Liver (tissue), 3 donors: Measurements from ENCODE around the gene DOCK2.

ENCODE experiments used
- JUND ChIP-seq, 2 donors: IDR thresholded peaks; 2 replicates each; pipeline ENCODE4 v1.6.1; 2016; ENCODE audit warnings: antibody characterized with exemption in 2 of 2
- TAF1 ChIP-seq: conservative IDR thresholded peaks from 2 replicates; pipeline ENCODE4 v1.6.1; 2016; ENCODE audit warnings: antibody characterized with exemption, mild to moderate bottlenecking
- TF ChIP-seq, protein P1 (sequence below): IDR thresholded peaks from 2 replicates; pipeline ENCODE4 v1.6.1; 2016; ENCODE audit warnings: antibody characterized with exemption
- TF ChIP-seq, protein P2 (sequence below): fragments of 150-350 bp; IDR thresholded peaks from 2 replicates; pipeline ENCODE4 v1.5.1; 2017; ENCODE audit warnings: improper control_type of control experiment, low read depth, low read length; ENCODE audit not compliant: missing input control
- donor health status: healthy.
- donor health status: healthy.

DNA sequence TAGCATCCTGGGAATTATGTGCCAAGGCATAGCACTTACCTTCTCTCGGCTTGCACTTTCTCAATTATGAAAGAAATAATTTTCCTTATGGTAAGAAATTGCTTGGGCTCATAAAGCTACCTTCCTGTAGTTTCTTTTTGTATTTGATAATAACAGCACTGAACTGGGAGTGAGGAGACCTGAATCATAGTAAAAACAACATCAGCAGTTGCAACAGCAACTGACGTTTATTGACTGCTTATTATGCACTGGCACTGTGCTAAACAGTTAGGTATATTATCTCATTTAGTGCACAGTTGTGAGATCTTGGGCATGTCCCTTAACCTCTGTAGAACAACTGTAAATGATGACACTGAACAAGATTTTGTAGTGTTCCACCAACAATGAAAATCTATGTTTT, 135.2 kb downstream of the DOCK2 start:
- TF ChIP-seq, protein P1, sequence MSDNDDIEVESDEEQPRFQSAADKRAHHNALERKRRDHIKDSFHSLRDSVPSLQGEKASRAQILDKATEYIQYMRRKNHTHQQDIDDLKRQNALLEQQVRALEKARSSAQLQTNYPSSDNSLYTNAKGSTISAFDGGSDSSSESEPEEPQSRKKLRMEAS, result no peak
- TF ChIP-seq, protein P2, sequence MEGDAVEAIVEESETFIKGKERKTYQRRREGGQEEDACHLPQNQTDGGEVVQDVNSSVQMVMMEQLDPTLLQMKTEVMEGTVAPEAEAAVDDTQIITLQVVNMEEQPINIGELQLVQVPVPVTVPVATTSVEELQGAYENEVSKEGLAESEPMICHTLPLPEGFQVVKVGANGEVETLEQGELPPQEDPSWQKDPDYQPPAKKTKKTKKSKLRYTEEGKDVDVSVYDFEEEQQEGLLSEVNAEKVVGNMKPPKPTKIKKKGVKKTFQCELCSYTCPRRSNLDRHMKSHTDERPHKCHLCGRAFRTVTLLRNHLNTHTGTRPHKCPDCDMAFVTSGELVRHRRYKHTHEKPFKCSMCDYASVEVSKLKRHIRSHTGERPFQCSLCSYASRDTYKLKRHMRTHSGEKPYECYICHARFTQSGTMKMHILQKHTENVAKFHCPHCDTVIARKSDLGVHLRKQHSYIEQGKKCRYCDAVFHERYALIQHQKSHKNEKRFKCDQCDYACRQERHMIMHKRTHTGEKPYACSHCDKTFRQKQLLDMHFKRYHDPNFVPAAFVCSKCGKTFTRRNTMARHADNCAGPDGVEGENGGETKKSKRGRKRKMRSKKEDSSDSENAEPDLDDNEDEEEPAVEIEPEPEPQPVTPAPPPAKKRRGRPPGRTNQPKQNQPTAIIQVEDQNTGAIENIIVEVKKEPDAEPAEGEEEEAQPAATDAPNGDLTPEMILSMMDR, result no peak
- TF ChIP-seq JUND (IDR thresholded peaks at IDR 0.05) (no peak), TAF1 (no peak)
